HG03066 (cell line): ENCODE measurements around the gene MPZL1.
A peak's percentile ranks its signal among the peaks of the same experiment; 100 is the strongest.

Source experiments
- ATAC-seq: cut with Tn5 transposase; IDR thresholded peaks from one replicate; pipeline ENCODE4 v1.9.1; 2021; ENCODE audit warnings: low read depth; ENCODE audit not compliant: unreplicated experiment

Gene MPZL1

DNA sequence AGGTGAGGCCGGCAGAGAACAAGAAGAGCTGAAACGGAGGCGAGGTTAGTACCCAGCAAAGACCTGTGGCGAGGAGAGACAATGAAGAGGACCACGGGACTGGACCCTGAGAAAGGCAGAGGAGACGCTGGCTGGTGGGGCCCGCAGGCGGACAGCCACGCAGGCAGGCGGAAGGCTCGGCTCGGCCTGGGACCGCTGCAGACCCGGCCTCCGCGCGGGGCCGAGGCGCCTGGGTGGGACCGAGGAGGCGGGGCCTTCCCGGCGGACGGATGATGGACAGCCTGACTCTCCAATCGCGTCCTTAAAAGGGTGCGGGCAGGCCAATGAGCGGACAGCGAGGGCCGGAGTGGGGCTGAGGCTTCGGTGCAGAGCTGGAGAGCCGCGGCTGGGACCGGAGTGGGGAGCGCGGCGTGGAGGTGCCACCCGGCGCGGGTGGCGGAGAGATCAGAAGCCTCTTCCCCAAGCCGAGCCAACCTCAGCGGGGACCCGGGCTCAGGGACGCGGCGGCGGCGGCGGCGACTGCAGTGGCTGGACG, at the start of gene MPZL1:
MPZL1 (plus strand) TSS at position 366 of the 535 bp plus-strand sequence. CDS start 170 bp downstream, outside the sequence.
- peak; percentile 87 for ATAC-seq

DNA sequence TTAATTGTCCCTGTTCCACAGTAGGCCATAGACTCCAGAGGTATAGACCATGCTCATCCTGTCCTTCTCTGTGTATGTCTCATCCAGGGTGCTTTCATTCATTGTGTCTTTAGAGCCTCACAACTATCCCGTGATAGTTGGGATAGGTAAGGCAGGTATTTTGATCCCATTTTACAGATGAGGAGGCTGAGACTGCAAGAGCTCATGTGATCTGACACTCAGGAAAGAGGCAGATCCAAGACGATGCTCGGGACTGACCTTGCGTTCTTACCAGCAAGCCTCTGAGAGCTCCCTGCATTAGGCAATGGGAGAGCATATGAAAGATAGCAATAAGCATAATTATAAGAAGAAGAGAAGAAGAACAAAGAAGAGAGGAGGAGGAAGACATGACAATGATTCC, 49.0 kb upstream of the MPZL1 start:
- ATAC-seq, result no peak

DNA sequence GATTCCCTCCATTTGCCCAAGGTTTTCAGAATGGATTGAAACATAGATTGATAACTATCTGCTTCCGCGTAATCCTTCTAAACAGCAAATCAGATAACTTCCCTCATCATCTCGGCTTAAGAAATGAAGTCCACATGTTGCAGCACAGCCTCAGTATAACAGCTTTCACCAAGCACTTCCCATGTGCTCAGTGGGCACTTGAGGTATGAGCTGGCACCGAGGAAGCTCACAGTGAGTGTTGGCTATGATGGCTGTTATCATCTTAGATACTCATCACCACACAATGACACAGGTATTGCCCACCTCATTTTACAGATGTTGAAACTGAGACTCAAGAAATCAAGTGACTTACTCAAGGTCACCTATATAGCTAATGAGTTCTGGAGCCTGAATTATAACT, 48.5 kb upstream of the MPZL1 start:
- no peak for ATAC-seq

DNA sequence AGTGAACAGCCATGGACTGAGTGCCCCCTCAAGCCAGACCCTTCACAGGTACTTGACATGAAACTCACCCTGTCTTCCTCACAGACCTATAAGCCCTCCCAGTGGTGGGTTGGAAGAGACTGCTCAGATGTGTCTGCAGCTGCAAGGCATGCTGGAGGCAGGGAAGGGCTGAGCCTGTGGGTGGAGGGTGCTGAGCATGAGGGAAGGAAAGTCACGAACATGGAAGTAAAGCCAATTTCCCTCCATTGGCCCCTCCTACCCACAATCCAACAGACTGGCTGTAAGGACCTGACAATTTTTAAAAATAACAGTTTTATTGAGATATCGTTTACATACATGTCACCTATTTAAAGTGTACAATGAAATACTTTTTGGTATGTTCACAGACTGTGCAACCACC, 47.6 kb upstream of the MPZL1 start:
- no peak for ATAC-seq

DNA sequence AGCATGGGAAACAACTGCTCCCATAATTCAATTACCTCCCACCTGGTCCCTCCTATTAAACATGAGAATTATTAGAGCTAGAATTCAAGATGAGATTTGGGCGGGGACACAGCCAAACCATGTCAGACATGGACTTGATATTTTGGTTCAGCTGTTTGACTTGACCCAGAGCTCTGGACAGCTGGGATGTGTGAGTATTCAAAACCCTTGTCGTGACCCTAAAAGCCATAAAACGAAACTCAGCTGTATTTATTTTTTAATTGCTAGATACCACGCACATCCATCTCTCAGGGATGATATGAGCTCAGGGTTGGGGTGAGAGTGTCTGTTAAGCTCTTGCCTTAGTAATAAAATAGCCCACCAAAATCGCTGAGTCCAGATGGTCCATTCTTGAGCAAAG, 46.3 kb upstream of the MPZL1 start:
- no peak for ATAC-seq

DNA sequence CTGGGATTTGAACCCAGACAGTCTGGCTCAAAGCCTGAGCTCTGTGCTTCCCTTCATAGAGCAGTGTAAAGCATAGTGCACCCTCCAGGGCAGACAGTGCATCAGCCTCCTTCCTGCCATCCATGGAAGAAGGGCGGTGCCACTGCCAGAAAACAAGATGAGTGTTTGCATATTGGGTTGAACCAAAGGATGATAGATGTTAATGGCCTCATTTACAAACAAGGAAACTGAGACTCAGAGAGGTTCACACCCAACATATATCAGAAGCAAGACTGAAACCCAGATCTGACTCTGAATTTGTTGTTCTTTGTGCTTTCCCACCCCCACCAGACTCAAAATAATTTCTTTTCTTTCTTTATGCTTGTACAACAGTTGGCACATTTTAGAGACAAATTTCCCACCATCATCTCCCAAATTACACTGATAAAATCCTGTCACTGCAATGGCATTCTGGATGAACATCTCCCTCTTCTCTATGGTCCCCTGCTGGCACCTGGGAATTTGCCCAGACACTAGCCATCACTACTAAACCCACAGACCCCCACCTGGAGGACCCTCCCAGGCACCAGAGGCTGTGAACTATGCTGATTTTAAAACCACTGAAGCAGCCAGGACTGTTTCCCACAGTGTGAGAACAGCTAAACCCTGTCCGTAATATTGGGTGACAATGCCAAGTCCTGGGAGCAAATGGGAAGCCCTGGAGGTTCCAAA, 45.4 kb upstream of the MPZL1 start:
- peak; percentile 45 for ATAC-seq

DNA sequence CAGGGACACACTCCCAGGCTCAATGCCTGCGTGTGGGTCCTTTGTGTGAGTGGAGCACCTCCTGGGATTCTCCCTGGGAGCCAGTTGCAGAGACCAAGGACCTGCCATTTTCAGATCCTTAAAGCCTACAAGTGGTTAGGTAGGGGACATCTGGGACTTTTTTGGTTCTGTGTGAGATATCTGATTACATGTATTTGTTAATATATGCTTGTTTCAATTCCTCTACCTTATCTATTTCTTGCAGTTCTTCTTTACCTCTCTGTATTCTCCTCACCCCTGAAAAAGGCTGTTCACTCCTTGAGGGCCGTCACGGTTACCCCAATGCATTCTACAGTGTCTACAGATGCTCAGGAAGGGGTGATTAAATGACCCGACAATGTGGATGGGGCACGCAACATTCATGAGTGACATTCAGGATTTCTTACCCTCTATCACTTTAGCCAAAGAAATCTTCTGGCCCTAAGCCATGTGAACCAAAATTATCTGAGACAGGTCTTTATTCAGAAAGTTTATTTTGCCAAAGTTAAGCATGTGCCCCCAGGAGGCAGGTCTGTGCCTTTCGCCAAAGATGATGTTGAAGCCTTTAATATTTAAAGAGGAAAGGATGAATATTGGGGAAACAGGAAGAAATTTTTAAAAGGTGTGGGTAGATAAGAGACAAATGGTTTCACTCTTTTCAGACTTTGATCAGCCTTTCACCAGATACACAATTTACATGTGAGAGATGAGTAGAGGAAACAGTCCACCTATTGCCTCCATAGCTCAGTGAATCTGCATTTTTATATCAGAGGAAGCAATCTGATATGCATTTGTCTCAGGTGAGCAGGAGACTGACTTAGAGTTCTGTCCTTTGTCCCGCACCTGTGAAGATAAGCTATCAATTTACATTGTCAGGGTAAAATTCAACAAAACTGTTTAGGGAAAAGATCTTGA, 44.6 kb upstream of the MPZL1 start:
- no peak for ATAC-seq

DNA sequence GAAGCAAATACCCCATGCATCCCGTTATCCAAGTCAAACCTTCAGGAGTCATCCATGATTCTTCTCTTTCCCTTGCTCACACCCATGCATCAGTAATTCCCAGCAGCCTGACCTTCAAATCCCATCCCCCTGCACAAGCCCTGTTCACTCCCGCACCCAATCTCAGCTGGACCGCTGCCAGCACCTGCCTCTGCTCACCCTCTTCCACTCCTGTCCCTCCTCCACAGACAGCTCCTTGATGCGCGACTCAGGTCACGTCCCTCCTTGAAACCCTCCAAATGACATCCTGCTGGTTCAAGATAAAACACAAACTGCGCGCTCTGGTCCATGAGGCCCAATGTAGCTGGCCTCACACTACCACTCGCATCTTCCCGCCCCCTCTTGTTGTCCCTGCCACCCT, 43.4 kb upstream of the MPZL1 start:
- no peak for ATAC-seq

DNA sequence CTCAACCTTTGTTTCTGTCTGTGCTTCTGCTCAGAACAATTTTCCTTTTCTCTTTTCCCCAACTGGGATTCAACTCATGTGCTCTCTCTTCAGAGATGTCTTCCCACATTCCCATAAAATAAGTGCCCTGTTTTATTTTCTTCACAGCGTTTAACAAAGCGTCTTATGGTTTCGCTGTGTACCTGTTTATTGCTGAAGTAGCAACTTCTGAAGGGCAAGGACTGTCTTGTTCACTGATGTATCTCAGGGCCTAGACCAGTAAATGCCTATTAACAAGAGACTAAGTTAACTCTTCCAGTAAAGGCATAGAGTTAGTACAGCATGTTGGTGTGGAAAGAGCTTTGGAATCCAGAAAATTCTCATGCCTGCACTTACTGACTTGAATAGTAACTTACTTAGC, 42.9 kb upstream of the MPZL1 start:
- ATAC-seq, result no peak

DNA sequence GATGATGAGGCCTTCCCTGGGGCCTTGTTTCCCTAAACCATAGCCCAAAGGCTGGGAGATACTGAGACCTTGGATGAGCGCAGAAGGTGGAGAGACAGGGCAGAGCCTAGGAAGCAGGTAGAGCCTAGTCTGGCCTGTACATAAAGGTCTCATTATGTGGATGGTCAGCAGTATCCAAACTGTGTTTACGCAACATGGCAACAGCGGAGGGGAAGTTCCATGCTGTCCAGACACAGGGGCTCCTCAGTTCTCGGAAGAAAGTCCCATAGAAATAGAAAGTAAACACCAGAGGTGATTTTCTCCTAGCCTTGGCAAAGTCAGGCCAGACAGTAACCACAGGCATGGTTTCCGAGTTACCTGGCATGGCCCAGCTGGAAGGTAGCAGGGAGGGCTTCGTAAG, 42.1 kb upstream of the MPZL1 start:
- ATAC-seq, result no peak

DNA sequence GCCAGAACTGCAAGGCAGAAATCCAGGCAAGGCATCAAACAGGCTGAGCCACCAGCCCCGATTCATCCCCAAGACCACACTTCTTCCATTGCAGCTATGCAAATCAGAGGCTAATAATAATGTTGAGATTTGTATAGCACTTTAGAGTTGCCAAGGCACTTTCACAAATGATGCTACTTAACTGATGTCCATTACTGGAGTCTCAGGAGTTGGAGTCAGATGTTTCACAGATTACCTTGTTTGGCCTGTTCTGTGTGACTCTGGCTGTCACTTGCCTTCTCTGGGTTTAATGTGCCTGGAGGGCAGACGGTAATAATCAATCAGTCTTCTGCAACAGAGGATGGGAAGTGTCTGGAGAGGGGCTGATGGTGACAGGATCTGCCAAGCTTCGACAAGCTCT, 40.8 kb upstream of the MPZL1 start:
- no peak for ATAC-seq

DNA sequence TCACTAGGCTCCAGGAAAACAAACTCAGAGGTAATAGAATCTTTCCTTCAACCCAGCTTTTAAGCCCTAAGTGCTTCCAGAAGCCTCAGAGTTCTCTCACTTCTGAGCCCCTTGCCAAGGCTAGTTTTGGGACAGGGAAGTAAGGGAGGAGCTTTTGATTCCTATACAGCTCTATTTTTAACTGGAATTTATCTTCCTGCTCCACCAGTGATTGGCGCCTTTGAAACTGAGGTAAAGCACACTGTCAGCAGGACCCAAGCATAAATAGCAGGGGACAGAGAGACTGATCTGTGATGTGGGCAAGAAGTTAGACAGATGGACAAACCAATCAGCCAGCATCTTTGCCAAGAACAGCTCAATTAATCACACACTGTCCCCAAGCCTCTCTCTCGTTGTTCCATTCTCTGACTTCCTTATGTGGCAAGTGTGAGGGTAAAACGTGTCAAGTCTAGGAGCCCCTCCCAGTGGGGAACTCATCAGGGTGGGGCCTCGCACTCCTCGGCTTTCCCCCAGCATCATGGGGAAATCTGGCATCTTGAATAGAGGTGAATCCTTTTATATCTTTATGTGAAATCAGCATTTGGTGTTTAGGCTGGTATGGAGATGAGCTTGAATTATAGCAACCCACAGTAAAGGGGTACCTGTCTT, 40.2 kb upstream of the MPZL1 start:
- no peak for ATAC-seq

DNA sequence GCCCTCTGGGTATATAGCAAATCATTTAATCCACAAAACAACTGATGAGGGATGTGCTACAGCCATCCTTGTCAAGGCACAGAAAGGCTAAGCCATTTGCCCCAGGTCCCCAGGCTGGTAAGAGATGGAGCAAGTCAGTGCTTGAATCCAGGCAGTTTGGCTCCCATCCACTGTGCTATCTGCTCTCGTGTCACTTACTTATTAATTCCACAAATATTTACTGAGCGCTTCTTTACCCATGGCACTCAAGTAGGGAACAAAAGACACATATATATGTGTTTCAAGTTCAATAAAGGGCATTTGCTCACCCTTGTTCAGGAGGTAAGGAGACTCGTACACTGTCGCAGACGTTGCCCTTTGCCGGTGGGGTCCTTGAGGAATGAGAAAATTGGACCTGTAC, 38.6 kb upstream of the MPZL1 start:
- ATAC-seq, result no peak

DNA sequence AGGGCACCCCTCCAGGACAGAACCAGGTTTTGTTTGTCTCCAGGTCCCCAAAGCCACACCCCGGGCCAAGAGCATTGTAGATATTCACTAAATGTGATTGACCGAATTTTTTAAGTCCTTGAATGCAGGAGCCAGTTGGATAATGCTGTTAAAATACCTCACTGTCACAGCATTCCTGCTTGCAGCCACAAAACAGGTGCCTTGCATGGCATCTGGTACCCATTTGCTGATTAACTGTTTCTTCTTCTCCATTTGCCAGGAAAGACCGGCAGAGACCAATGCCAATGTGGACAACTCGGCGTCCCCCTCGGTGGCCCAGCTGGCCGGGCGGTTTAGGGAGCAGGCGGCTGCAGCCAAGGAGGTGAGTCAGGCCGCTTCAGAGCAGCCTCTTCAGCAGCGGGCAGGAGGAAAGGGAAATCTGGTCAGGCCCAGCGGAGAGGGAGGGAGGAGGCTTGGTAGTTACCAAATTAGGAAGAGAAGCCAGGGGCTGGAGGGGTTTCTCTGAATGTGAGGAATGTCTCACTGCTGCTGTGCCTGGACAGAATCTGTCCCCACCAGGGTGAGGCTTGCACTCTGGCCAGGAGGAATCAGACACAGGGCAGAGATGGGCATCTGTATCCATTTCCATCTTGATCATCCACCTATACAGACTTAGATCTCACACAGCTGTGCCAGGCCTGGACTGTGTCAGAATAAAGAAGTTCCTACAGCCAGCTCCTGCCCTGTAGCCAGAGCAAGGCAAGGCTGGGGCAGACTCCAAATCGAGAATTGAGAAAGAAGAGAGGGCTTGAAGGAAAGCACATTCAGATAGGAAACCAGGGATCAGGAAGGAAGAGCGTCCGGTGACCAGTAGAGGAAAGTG, 37.9 kb upstream of the MPZL1 start:
- ATAC-seq, result no peak

DNA sequence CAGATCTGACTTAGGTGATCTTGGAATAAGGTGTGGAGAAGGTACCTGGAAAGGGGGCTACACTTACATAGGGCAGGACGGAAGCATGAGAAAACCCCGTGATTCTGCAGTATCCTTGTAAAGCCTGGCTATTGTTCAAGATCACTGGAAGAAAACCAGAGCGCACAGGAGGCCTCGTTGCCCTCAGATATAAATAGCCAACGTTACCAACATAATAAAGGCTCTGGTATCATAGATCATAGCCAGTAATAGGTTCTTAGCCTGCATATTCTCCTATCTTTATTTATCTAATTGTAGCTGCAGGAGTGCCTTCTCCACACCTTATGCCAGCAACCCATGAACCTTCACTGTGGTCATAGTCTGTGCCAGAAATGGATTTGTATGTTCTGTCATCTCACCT, 35.9 kb upstream of the MPZL1 start:
- no peak for ATAC-seq

DNA sequence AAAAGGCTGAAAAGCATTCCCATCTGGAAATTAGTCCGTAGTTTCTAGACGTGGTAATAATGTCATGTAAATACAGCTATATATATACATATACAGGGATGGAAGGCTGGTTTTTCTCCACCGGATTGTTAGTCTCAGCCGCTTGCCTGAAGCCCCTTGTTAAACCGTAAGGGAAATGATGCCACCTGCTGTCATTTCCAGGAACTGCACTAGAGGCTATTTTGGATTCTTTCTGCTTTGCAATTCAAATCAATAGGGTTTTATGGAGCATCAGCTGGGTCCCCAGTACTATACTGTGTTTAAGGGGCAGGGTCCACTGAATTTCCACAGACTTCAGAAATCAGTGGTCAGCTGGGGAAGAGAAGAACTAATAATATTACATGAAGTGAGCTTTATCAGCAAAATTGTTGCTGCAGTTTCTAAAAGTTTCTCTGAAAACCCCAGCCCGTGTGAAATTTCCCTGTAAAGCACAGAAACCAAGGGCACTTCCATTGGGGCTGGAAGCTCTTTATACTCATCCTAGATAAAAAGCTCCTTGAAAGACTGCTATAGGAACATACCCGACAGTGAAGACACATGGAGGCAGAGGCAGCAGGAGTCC, 33.8 kb upstream of the MPZL1 start:
- ATAC-seq, result peak; percentile 66

DNA sequence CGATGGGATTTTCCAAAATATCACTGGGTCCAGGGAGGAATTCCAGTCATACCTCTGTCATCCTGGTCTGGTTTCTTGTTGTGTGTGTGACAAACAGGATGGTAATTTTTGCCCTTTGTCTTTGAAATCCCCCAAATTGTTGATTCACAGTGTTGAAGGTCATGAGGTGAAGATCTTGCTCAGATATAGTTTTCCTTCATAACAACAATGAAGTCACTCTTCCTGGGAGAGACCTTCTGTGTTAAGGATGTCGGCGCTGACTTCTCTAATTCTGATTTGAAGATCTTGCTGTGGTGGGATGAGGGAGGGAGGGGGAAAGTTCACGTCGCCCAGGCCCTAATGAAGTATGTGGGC, 32.2 kb upstream of the MPZL1 start:
- no peak for ATAC-seq

DNA sequence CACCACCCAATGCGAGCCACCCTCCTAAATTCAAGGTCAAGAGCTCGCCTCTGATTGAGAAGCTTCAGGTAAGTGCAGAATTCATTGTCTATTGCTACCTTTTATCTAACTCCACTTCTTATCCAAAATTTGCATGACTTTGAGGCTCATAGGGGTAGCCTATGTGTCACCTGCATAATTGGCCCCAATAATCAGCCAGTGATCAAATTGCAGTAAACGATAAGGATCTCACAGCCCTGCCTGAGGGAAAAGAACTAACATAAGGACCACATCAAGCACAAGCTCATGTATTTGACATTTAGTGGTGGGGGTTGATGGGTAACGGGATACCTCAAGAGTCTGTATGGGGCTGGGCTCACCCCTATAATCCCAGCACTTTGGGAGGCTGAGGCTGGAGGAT, 31.7 kb upstream of the MPZL1 start:
- ATAC-seq, result no peak

DNA sequence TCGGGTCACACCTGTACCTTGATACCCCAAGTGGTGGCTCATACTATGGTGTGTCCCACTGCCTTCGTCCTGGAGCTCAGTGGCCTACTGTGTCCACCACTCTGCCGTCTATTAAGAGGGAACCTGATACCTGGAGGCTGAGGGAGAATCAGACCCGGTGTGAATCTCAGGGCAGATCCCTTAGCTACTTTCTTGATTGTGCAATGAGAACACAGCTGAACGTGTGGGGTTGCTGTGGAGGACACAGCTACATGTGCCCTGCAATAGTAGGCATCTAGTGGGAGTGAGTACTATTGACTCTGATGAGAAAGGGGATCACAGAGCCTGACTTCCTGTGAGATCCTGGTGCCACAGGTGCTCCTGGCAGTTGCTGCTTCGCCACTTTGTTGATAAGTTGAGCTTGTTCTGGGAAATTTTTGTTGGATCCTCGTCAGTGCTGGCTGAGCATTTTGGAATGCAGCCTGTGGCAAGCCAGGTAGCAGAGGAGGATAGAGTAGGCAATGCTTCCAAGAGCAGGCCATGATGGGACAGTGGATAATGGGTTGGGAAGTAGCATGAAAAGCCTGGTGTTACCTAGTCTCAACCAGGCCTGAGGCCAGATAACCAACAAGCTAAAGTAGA, 28.2 kb upstream of the MPZL1 start:
- ATAC-seq, result no peak
